Muscle of arm (tissue), 12 donors: ENCODE measurements around the gene FCRL6. TPM values are rescaled to one million over a fixed set of nuclear protein-coding genes. Genes with fewer than 3 reads are reported as not detected.

Experiments used
- DNase-seq: peaks from one replicate; pipeline ENCODE4 v3.0.0-alpha.2; 2013
- polyA plus RNA-seq, 12 donors: library from polyadenylated mRNA; unstranded; fragments of 120-200 nt; gene quantifications; one replicate each; pipeline ENCODE4 v1.2.1, GENCODE V29; 2013; ENCODE audit not compliant: insufficient read length in 12 of 12

FCRL6 gene
- polyA plus RNA-seq, 12 donors: 0.10 to 0.34 (median 0.20) TPM; not detected in 5

DNA sequence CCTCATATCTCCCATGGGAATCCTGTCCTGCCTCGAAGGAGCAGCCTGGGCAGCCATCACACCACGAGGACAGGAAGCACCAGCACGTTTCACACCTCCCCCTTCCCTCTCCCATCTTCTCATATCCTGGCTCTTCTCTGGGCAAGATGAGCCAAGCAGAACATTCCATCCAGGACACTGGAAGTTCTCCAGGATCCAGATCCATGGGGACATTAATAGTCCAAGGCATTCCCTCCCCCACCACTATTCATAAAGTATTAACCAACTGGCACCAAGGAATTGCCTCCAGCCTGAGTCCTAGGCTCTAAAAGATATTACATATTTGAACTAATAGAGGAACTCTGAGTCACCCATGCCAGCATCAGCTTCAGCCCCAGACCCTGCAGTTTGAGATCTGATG, 33.2 kb downstream of the FCRL6 start:
- no peak for DNase-seq

DNA sequence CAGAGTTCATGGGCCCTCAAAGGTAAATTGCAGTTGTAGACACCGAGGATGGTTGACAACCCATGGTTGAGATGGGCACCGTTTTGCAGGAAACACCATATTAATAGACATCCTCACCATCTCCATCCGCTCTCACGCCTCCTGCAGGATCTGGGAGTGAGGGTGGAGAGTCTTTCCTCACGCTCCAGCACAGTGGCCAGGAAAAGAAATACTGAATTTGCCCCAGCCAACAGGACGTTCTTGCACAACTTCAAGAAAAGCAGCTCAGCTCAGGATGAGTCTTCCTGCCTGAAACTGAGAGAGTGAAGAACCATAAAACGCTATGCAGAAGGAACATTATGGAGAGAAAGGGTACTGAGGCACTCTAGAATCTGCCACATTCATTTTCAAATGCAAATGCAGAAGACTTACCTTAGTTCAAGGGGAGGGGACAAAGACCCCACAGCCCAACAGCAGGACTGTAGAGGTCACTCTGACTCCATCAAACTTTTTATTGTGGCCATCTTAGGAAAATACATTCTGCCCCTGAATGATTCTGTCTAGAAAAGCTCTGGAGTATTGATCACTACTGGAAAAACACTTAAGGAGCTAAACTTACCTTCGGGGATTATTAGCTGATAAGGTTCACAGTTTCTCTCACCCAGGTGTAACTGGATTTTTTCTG, 33.8 kb downstream of the FCRL6 start:
- no peak for DNase-seq

DNA sequence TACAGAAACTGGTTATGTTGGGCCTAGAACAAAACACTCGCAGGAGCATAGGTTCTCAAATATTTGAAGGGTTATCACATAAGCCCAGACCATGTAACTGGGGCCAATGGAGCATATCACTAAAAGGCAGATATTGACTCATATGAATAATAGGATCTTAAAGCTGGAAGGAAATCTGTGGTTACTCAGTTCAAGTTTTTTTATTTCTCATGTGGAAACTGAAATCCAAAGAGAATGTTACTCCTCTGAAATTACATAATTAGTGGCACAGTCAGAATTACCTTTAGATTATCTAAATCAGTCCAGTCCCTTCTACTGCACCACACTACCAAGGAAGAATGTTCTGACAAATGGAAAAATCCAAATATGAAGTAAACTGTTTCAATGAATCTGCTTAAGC, 36.6 kb downstream of the FCRL6 start:
- DNase-seq: no peak

- DNase-seq: no peak
Measured at GRCh38 chr1:159839116-159839849, 37.1 kb downstream of the FCRL6 start.

GRCh38 chr1:159841749-159842148, 39.6 kb downstream of the FCRL6 start:
- DNase-seq: peak; percentile 26

GRCh38 chr1:159843459-159843858, 41.3 kb downstream of the FCRL6 start:
- DNase-seq: no peak

GRCh38 chr1:159845751-159846629, 43.8 kb downstream of the FCRL6 start:
- no peak for DNase-seq

GRCh38 chr1:159847231-159847630, 45.1 kb downstream of the FCRL6 start:
- no peak for DNase-seq

GRCh38 chr1:159848326-159848725, 46.2 kb downstream of the FCRL6 start:
- DNase-seq: no peak

DNA sequence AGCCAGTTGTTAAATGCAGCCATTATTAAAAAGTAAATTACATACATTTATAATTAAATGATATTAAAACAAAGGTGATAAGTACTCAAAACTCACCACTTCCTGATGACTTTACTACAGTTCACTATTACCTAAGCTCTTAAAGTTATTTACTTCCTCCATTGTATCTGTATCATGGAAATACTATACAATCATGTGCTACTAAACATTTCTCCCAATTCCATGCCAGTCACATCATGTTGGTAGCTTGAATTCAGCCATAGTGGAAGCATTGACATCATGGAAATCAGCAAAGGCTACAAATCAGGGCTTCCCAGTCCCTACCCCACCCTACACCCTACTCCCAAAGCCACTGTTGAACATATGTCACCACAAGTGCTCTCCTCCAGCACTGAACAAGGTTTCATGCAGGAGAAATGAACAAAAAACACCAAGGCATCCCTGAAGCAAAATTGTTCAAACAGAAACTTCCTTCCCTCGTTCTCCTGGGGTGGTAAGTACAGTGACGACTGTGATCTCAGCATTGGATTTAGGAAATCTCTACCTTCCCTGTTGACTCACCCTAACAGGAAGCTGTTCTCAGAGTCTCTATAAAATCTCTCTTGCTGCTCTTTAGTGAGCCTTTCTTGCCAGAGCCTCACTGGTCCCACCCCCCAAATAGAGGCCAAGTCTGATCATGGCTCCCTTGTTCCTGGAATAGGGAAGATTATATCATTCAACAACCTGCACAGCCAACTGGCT, 47.6 kb downstream of the FCRL6 start:
- no peak for DNase-seq

GRCh38 chr1:159851407-159851806, 49.2 kb downstream of the FCRL6 start:
- DNase-seq: no peak

DNA sequence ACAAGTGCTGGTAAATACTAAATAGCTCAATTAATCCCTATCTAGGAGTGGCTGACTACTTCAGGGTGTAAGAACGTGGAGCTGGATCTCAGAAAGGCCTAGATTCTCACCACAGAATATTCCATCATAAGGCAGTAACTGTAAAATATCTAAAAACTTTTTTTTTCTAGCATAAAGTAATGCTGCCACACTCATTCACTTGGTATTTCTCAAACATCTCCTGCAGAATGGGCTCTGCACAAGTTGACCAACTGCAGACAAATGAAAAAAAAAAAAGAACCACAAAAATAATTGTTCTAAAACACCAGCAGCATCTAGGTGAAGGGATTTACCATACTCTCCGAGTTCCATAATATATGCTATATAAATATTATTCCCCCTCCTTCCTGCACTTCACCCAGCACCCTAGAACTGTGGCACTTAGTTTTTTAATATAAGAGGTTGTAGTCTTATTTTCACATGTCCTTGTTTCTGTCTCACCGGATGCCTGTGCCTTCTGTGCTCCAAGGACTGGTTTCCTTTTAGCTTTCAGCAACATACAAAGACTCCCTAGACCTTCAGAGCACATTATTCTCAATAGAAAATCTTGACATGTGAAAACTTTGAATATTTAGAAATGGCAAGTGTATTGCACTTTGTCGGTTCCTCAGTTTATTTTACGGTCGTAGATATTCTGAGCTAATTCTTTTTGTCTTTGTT, 51.4 kb downstream of the FCRL6 start:
- no peak for DNase-seq

GRCh38 chr1:159854116-159854692, 52.0 kb downstream of the FCRL6 start:
- peak; percentile 57 for DNase-seq

DNA sequence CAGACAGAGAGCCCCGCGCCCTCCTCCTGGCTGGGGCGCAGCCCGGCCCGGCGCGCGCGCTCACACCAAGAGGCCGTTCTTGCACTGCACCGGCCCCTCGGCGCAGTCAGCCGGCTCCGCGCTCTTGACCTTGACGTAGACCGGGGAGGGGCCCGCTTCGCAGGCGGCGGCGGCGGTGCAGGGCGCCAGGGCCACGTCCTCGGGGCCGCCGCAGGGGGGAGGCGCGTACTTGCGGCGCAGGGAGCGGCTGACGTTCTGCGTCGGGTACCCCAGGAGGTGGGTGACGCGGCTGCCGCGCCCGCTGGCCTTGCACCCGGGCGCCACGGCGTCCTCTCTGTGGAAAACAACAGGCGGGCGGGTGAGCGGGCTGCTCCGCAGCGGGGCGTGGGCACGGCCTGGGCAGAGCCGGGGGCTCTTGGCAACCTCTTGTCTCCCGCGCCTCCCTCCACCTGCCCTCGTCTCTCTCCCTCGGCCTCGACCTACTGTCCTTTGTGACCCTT, 52.6 kb downstream of the FCRL6 start:
- DNase-seq: peak; percentile 79

GRCh38 chr1:159855709-159856108, 53.5 kb downstream of the FCRL6 start:
- no peak for DNase-seq

DNA sequence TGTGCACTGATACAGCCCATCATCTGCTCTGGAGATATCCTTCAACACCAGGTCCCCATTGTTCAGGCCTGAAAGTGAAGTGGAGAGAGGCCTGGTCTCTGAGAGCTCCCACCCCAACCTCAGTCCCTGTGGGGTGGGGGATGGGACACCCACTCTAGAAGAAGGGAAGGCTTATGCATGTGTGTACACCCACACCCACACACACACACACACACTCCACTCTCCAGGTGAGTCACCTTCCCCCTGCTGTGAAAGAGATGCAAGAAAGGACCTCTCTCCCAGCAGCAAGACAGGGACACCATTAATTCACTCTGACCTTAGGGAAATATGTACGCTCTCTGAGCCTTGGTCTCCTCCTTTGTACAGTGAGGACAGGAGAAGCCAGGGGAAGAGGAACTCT, 54.4 kb downstream of the FCRL6 start:
- no peak for DNase-seq

DNA sequence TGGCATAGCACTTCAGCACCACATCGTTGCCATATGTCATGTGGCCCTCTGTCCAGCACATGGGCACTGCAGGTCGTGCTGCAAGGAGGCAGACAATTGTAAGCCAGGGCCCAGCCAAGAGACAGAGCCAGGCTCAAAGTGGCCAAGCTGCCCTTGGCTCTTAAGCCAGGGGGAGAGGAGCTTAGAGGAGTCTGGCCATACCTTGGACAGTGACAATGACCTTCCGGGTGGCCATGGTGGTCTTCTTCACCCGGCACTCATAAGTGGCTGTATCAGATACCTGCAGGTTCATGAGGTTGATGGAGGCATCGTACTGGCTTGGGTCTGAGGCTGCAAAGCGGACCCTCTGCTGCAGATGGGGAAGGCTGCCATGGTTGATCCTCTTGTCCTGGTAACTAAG, 55.7 kb downstream of the FCRL6 start:
- DNase-seq: no peak

DNA sequence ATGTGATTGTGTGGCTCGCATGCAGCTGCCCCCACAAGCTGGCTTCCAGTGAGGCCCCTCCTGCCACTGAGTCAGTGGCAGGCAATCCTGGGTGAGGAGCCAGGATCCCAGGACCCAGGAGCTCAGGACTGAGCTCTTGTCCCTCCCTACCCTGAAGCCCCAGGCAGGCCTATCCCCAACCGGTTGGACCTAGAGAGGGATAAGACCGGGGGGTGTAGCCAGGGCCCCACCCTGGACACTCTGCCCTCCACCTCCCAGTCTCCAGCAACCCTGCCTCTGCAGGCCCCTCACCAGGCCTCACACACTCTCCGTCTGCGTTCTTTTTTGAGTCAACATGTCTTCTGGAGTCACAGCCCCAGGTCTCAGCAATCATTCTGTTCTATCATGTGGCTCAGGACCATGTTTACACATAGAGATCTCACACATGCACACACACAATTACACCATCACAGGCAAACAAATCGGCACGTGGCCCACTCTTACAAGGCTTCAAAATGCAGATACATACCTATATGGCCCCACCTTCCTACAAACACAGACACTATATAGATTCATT, 57.7 kb downstream of the FCRL6 start:
- no peak for DNase-seq

- DNase-seq: no peak
Measured at GRCh38 chr1:159860456-159860855, 58.3 kb downstream of the FCRL6 start.

- no peak for DNase-seq
Measured at GRCh38 chr1:159861218-159861617, 59.1 kb downstream of the FCRL6 start.
